Measurements from ENCODE around the gene SCTR. TPM values are rescaled to one million over a fixed set of nuclear protein-coding genes. Genes with fewer than 3 reads are reported as not detected.

The SCTR gene
- not detected in 2 replicates for total RNA-seq (2014; rRNA removed; shearing (Covaris generic); ENCODE audit: low replicate concordance)

DNA sequence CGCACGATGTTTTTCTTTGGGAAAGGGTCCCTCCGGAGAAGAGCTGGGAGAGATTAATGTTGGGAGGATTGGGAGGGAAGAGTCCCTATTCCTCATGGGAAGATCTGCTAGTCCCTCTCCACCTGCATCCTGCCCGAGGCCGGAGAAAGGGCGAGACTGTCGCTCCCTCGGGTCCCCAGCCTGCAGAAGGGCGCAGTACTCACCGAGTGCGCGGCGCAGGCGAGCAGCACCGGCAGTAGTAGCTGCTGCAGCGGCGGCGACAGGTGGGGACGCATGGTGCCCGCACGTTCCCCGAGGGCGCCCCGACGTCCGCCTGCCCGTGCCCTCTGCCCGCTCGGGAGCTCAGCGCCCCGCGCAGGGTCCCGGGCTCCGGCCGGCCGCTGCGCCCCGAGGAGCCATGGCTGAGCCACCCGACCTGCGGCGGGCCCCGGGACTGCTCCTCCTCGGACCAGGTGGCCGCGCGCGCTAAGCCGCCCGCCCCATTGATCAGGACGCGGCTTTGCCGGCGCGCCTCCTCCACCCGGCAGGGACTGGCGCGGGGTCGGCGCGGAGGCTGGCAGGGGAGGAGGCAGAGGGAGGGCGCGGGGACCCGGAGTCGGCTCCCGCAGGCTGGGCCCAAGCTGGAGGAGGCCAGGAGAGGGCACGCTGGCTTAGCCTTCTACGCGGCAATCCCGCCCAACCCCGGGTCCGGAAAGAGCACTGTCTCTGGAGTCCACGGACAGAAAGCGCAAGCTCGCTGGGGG, at the start of gene SCTR:
Gene SCTR (minus strand): TSS at position 532 of the 743 bp plus-strand sequence. CDS start 257 bp downstream, at position 275.
- H2AFZ ChIP-seq (ENCODE audit: low read length) = no peak within 1 kb of the TSS
- H3K4me1 ChIP-seq (ENCODE audit: low read length) = no peaks in the 10 kb centered on the region
- H3K27me3 ChIP-seq (ENCODE audit: low read length) = no peaks in the 10 kb centered on the region
- DNase-seq = no peak
- no peak within 1 kb of the TSS for H3K4me3 ChIP-seq (ENCODE audit: low read length)
- H3K4me2 ChIP-seq (ENCODE audit: low read depth, low read length, poor library complexity, severe bottlenecking) = no peak within 1 kb of the TSS
- no peaks in the 10 kb centered on the region for H3K79me2 ChIP-seq (ENCODE audit: low read length)
- no peaks in the 10 kb centered on the region for H4K20me1 ChIP-seq (ENCODE audit: insufficient read depth, low read depth, low read length)
- no peaks in the 10 kb centered on the region for H3K9me3 ChIP-seq (ENCODE audit: low read length)
- no peaks in the 10 kb centered on the region for H3K9me2 ChIP-seq (replicated peaks; ENCODE audit: insufficient read depth, low read length)
- H3K9ac ChIP-seq (ENCODE audit: low read length) = no peak within 1 kb of the TSS
- H3K36me3 ChIP-seq (ENCODE audit: insufficient read depth, low read length) = no peaks in the 10 kb centered on the region
- H3K27ac ChIP-seq (ENCODE audit: low read length) = no peak within 1 kb of the TSS

- no peak for DNase-seq
- no peak overlapping the region for H3K27ac ChIP-seq (ENCODE audit: low read length)
- no peaks in the 10 kb centered on the region for H3K27me3 ChIP-seq (ENCODE audit: low read length)
- no peaks in the 10 kb centered on the region for H3K9me3 ChIP-seq (ENCODE audit: low read length)
- H3K9me2 ChIP-seq (replicated peaks; ENCODE audit: insufficient read depth, low read length) = no peaks in the 10 kb centered on the region
- no peaks in the 10 kb centered on the region for H3K79me2 ChIP-seq (ENCODE audit: low read length)
- H4K20me1 ChIP-seq (ENCODE audit: insufficient read depth, low read depth, low read length) = no peaks in the 10 kb centered on the region
- H3K9ac ChIP-seq (ENCODE audit: low read length) = no peak overlapping the region
- no peak overlapping the region for H2AFZ ChIP-seq (ENCODE audit: low read length)
- no peak overlapping the region for H3K4me2 ChIP-seq (ENCODE audit: low read depth, low read length, poor library complexity, severe bottlenecking)
- H3K36me3 ChIP-seq (ENCODE audit: insufficient read depth, low read length) = no peaks in the 10 kb centered on the region
- H3K4me3 ChIP-seq (ENCODE audit: low read length) = no peak overlapping the region
- H3K4me1 ChIP-seq (ENCODE audit: low read length) = no peaks in the 10 kb centered on the region; the same call in 1 of the 2 replicates
These were observed 43.0 kb upstream of the SCTR start for GRCh38 chr2:119567292-119567691.

DNA sequence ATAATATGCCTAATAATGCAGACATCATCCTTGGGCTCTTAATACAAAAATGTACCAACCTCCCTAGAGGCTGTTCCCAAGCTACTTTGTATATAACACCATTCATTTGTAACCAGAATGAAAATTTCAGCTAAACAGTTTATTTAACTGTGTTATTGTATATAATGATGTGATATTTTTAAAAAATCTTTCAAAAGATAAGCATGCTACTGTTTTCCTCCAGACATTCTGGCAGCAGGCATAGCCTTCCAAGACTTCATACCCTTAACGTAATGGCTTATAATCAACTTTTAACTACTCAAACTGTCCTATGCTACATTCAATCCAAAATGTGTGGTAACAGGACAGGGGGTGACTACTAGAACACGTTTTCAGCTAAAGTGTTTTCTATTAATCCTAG, 41.2 kb upstream of the SCTR start:
- Histone ChIP-seq H3K4me1 (ENCODE audit: low read length) (no peaks in the 10 kb centered on the region; the same call in 1 of the 2 replicates), H3K4me3 (ENCODE audit: low read length) (no peak overlapping the region), H4K20me1 (ENCODE audit: insufficient read depth, low read depth, low read length) (no peaks in the 10 kb centered on the region), H3K27me3 (ENCODE audit: low read length) (no peaks in the 10 kb centered on the region), H3K9me3 (ENCODE audit: low read length) (no peaks in the 10 kb centered on the region), H3K36me3 (ENCODE audit: insufficient read depth, low read length) (no peaks in the 10 kb centered on the region), H2AFZ (ENCODE audit: low read length) (no peak overlapping the region), H3K79me2 (ENCODE audit: low read length) (no peaks in the 10 kb centered on the region), H3K27ac (ENCODE audit: low read length) (no peak overlapping the region), H3K9me2 (replicated peaks; ENCODE audit: insufficient read depth, low read length) (no peaks in the 10 kb centered on the region), H3K9ac (ENCODE audit: low read length) (no peak overlapping the region), H3K4me2 (ENCODE audit: low read depth, low read length, poor library complexity, severe bottlenecking) (no peak overlapping the region)
- DNase-seq = no peak

- H3K9me3 ChIP-seq (ENCODE audit: low read length) = no peaks in the 10 kb centered on the region
- H3K4me2 ChIP-seq (ENCODE audit: low read depth, low read length, poor library complexity, severe bottlenecking) = no peak overlapping the region
- H3K9me2 ChIP-seq (replicated peaks; ENCODE audit: insufficient read depth, low read length) = no peaks in the 10 kb centered on the region
- no peaks in the 10 kb centered on the region for H3K36me3 ChIP-seq (ENCODE audit: insufficient read depth, low read length)
- no peaks in the 10 kb centered on the region for H3K4me1 ChIP-seq (ENCODE audit: low read length)
- H3K79me2 ChIP-seq (ENCODE audit: low read length) = no peaks in the 10 kb centered on the region
- H4K20me1 ChIP-seq (ENCODE audit: insufficient read depth, low read depth, low read length) = no peaks in the 10 kb centered on the region
- no peaks in the 10 kb centered on the region for H3K27me3 ChIP-seq (ENCODE audit: low read length)
- no peak for DNase-seq
- no peak overlapping the region for H2AFZ ChIP-seq (ENCODE audit: low read length)
- H3K4me3 ChIP-seq (ENCODE audit: low read length) = no peak overlapping the region
- H3K9ac ChIP-seq (ENCODE audit: low read length) = no peak overlapping the region
- H3K27ac ChIP-seq (ENCODE audit: low read length) = no peak overlapping the region
These were observed 29.5 kb upstream of the SCTR start for GRCh38 chr2:119553687-119554344.

GRCh38 chr2:119552902-119553301, 28.6 kb upstream of the SCTR start:
- Histone ChIP-seq H3K9ac (ENCODE audit: low read length) (no peak overlapping the region), H3K27me3 (ENCODE audit: low read length) (no peaks in the 10 kb centered on the region), H3K27ac (ENCODE audit: low read length) (no peak overlapping the region), H3K36me3 (ENCODE audit: insufficient read depth, low read length) (no peaks in the 10 kb centered on the region), H3K9me2 (replicated peaks; ENCODE audit: insufficient read depth, low read length) (no peaks in the 10 kb centered on the region), H2AFZ (ENCODE audit: low read length) (no peak overlapping the region), H3K79me2 (ENCODE audit: low read length) (no peaks in the 10 kb centered on the region), H3K4me1 (ENCODE audit: low read length) (no peaks in the 10 kb centered on the region), H3K4me3 (ENCODE audit: low read length) (no peak overlapping the region), H3K4me2 (ENCODE audit: low read depth, low read length, poor library complexity, severe bottlenecking) (no peak overlapping the region), H4K20me1 (ENCODE audit: insufficient read depth, low read depth, low read length) (no peaks in the 10 kb centered on the region), H3K9me3 (ENCODE audit: low read length) (no peaks in the 10 kb centered on the region)
- no peak for DNase-seq

GRCh38 chr2:119550856-119551255, 26.6 kb upstream of the SCTR start:
- no peak for DNase-seq
- H3K9me2 ChIP-seq (replicated peaks; ENCODE audit: insufficient read depth, low read length) = no peaks in the 10 kb centered on the region
- H3K27ac ChIP-seq (ENCODE audit: low read length) = no peak overlapping the region
- H3K36me3 ChIP-seq (ENCODE audit: insufficient read depth, low read length) = no peaks in the 10 kb centered on the region
- H3K4me3 ChIP-seq (ENCODE audit: low read length) = no peak overlapping the region
- H3K79me2 ChIP-seq (ENCODE audit: low read length) = no peaks in the 10 kb centered on the region
- H3K4me2 ChIP-seq (ENCODE audit: low read depth, low read length, poor library complexity, severe bottlenecking) = no peak overlapping the region
- H3K27me3 ChIP-seq (ENCODE audit: low read length) = no peaks in the 10 kb centered on the region
- H3K9me3 ChIP-seq (ENCODE audit: low read length) = no peaks in the 10 kb centered on the region
- no peaks in the 10 kb centered on the region for H3K4me1 ChIP-seq (ENCODE audit: low read length)
- no peaks in the 10 kb centered on the region for H4K20me1 ChIP-seq (ENCODE audit: insufficient read depth, low read depth, low read length)
- no peak overlapping the region for H3K9ac ChIP-seq (ENCODE audit: low read length)
- no peak overlapping the region for H2AFZ ChIP-seq (ENCODE audit: low read length)

GRCh38 chr2:119550346-119550745, 26.1 kb upstream of the SCTR start:
- Histone ChIP-seq H3K36me3 (ENCODE audit: insufficient read depth, low read length) (no peaks in the 10 kb centered on the region), H3K4me2 (ENCODE audit: low read depth, low read length, poor library complexity, severe bottlenecking) (no peak overlapping the region), H4K20me1 (ENCODE audit: insufficient read depth, low read depth, low read length) (no peaks in the 10 kb centered on the region), H3K9ac (ENCODE audit: low read length) (no peak overlapping the region), H3K27me3 (ENCODE audit: low read length) (no peaks in the 10 kb centered on the region), H3K9me3 (ENCODE audit: low read length) (no peaks in the 10 kb centered on the region), H3K4me1 (ENCODE audit: low read length) (no peaks in the 10 kb centered on the region), H3K79me2 (ENCODE audit: low read length) (no peaks in the 10 kb centered on the region), H3K9me2 (replicated peaks; ENCODE audit: insufficient read depth, low read length) (no peaks in the 10 kb centered on the region), H2AFZ (ENCODE audit: low read length) (no peak overlapping the region), H3K4me3 (ENCODE audit: low read length) (no peak overlapping the region), H3K27ac (ENCODE audit: low read length) (no peak overlapping the region)
- DNase-seq = no peak

GRCh38 chr2:119549241-119549640, 25.0 kb upstream of the SCTR start:
- DNase-seq = no peak
- H3K4me1 ChIP-seq (ENCODE audit: low read length) = no peaks in the 10 kb centered on the region
- H2AFZ ChIP-seq (ENCODE audit: low read length) = no peak overlapping the region
- no peak overlapping the region for H3K27ac ChIP-seq (ENCODE audit: low read length)
- no peaks in the 10 kb centered on the region for H4K20me1 ChIP-seq (ENCODE audit: insufficient read depth, low read depth, low read length)
- no peaks in the 10 kb centered on the region for H3K9me3 ChIP-seq (ENCODE audit: low read length)
- no peaks in the 10 kb centered on the region for H3K36me3 ChIP-seq (ENCODE audit: insufficient read depth, low read length)
- no peak overlapping the region for H3K4me2 ChIP-seq (ENCODE audit: low read depth, low read length, poor library complexity, severe bottlenecking)
- H3K79me2 ChIP-seq (ENCODE audit: low read length) = no peaks in the 10 kb centered on the region
- no peak overlapping the region for H3K4me3 ChIP-seq (ENCODE audit: low read length)
- no peaks in the 10 kb centered on the region for H3K27me3 ChIP-seq (ENCODE audit: low read length)
- H3K9me2 ChIP-seq (replicated peaks; ENCODE audit: insufficient read depth, low read length) = no peaks in the 10 kb centered on the region
- no peak overlapping the region for H3K9ac ChIP-seq (ENCODE audit: low read length)

Measured in Karpas-422 (cell line).